Transverse colon (tissue), 4 donors: ENCODE data around the gene ITGA6. TPM values are rescaled to one million over a fixed set of nuclear protein-coding genes. Genes with fewer than 3 reads are reported as not detected.
"Not testable (repeated sequence)": the region's sequence is repeated elsewhere in the genome, so short reads cannot be mapped to it uniquely, and the experiment has no call there.

ENCODE experiments used
- DNase-seq: peaks from one replicate; pipeline ENCODE4 v3.0.0-alpha.2; 2019
- H3K27ac ChIP-seq, 4 donors: fragments of 200-600 bp; sonication (generic); 2 replicates each; pipeline ENCODE4 v1.5.1; 2016 to 2018; ENCODE audit warnings: inconsistent platforms in 4 of 4
- H3K27me3 ChIP-seq: fragments of 200-600 bp; sonication (generic); 2 replicates; pipeline ENCODE4 v1.5.1; 2017; ENCODE audit warnings: inconsistent platforms
- H3K36me3 ChIP-seq, 4 donors: fragments of 200-600 bp; sonication (generic); 2 replicates each; pipeline ENCODE4 v1.5.1; 2017 to 2019; ENCODE audit warnings: inconsistent platforms in 4 of 4
- H3K4me1 ChIP-seq, 4 donors: fragments of 200-600 bp; sonication (generic); 2 replicates each; pipeline ENCODE4 v1.5.1; 2017 to 2020; ENCODE audit warnings: inconsistent platforms in 4 of 4
- H3K4me3 ChIP-seq, 4 donors: fragments of 200-600 bp; sonication (generic); 1 replicate in 1 of 4; 2 replicates in 3 of 4; pipeline versions ENCODE4 v1.5.1 to v1.6.1; 2017 to 2019; ENCODE audit warnings: inconsistent platforms in 4 of 4
- H3K9me3 ChIP-seq, 2 donors: fragments of 200-600 bp; sonication (generic); 2 replicates each; pipeline ENCODE4 v1.5.1; 2017 to 2019; ENCODE audit warnings: inconsistent platforms in 2 of 2
- CTCF ChIP-seq, 5 experiments: fragments of 200-600 bp in 3 of 5; fragments of 450-650 bp in 2 of 5; sonication (generic) in 3 of 5; IDR thresholded peaks; 1 replicate in 2 of 5; 2 replicates in 3 of 5; pipeline ENCODE4 v1.5.1; 2016 to 2017; ENCODE audit warnings: antibody characterized with exemption in 5 of 5, inconsistent platforms in 3 of 5, mild to moderate bottlenecking in 2 of 5, moderate library complexity in 1 of 5
- EP300 ChIP-seq: sonication (generic); formaldehyde crosslinking; IDR thresholded peaks from one replicate; pipeline ENCODE4 v1.6.1; 2017; ENCODE audit warnings: antibody characterized with exemption, low read depth
- POLR2A ChIP-seq: fragments of 450-650 bp; IDR thresholded peaks from one replicate; pipeline ENCODE4 v1.6.1; 2016; ENCODE audit warnings: antibody characterized with exemption, mild to moderate bottlenecking, moderate library complexity
- POLR2AphosphoS5 ChIP-seq, 3 donors: sonication (generic); formaldehyde crosslinking; IDR thresholded peaks; one replicate each; pipeline ENCODE4 v1.6.1; 2016; ENCODE audit warnings: antibody characterized with exemption in 3 of 3
- WGBS, 2 donors: methylation state at CpG; one replicate each; pipeline ENCODE4 v1.1.5; 2018; ENCODE audit warnings: low coverage in 1 of 2; 5-methylcytosine and 5-hydroxymethylcytosine counted together
- in situ Hi-C, 4 donors: fragments of 200-750 bp; cut with MboI; loops; one replicate each; pipeline versions ENCODE4 v1.15.0 to v1.15.1; 2017; ENCODE audit warnings: low sequenced_read_pairs in 3 of 4, low pct_ligation_motif_present in 1 of 4, low pct_unique_long_range_greater_than_20kb in 1 of 4
- intact Hi-C: fragments of 100-400 bp; cut with DNase I; formaldehyde crosslinking; loops from one replicate; pipeline ENCODE4 v1.15.1; 2023; ENCODE audit warnings: low total_unique reads
- total RNA-seq, 4 donors: library from RNA; depleted of rRNA; stranded (reverse); fragments of >200 nt; gene quantifications; one replicate each; pipeline ENCODE4 v1.1.0, GENCODE V29; 2016

The ITGA6 gene
- total RNA-seq, 4 donors from 2014 or later, result 80.4 to 267 (median 207) TPM

- in situ Hi-C loops (no loop called here), intact Hi-C loops (no loop called here)
- 95% methylated on average over 1 of the region's 1 CpG; no CpG with 5 or more reads in 1 of the 2 donors for WGBS, 2 donors
- H3K9me3 ChIP-seq, result no peaks in the 10 kb centered on the region
- H3K27ac ChIP-seq, result no peak overlapping the region
- no peak for DNase-seq
- no peaks in the 10 kb centered on the region for H3K27me3 ChIP-seq
- TF ChIP-seq CTCF (IDR thresholded peaks at IDR 0.05), result no peak
- TF ChIP-seq EP300, result no peak
- no peak for TF ChIP-seq POLR2AphosphoS5 (IDR thresholded peaks at IDR 0.05)
- no peak for TF ChIP-seq POLR2A
- H3K4me1 ChIP-seq, result peaks cover 0 to 20% (median 5%) of the 10 kb centered on the region in 4 donors
- no peaks in the 10 kb centered on the region for H3K36me3 ChIP-seq
- no peak overlapping the region for H3K4me3 ChIP-seq
These were observed 121.7 kb downstream of the ITGA6 start for GRCh38 chr2:172549131-172549530.

GRCh38 chr2:172549802-172550201 is 122.4 kb downstream of the ITGA6 start:
- H3K9me3 ChIP-seq, in situ Hi-C loops, H3K27ac ChIP-seq, H3K36me3 ChIP-seq, DNase-seq, H3K27me3 ChIP-seq, H3K4me3 ChIP-seq, intact Hi-C loops: not testable (repeated sequence)
- H3K4me1 ChIP-seq, result peaks cover 0 to 20% (median 6%) of the 10 kb centered on the region in 4 donors
- 25 to 26% methylated on average over 1 of the region's 1 CpG for WGBS, 2 donors

GRCh38 chr2:172550419-172550818 is 123.0 kb downstream of the ITGA6 start:
- no peak for DNase-seq
- H3K9me3 ChIP-seq, result no peaks in the 10 kb centered on the region
- H3K4me1 ChIP-seq, result peaks cover 0 to 18% (median 8%) of the 10 kb centered on the region in 4 donors
- no peaks in the 10 kb centered on the region for H3K27me3 ChIP-seq
- H3K36me3 ChIP-seq, result no peaks in the 10 kb centered on the region
- H3K27ac ChIP-seq, result no peak overlapping the region
- in situ Hi-C loops, result no loop called here
- TF ChIP-seq POLR2A, result no peak
- no peak for TF ChIP-seq POLR2AphosphoS5 (IDR thresholded peaks at IDR 0.05)
- no peak for TF ChIP-seq CTCF (IDR thresholded peaks at IDR 0.05)
- no peak for TF ChIP-seq EP300
- intact Hi-C loops, result no loop called here
- no peak overlapping the region for H3K4me3 ChIP-seq

- H3K4me3 ChIP-seq, result no peak overlapping the region
- H3K4me1 ChIP-seq, result peaks cover 0 to 9% (median 4%) of the 10 kb centered on the region in 4 donors
- no peak overlapping the region for H3K27ac ChIP-seq
- intact Hi-C loops, result no loop called here
- no peak for TF ChIP-seq CTCF (IDR thresholded peaks at IDR 0.05)
- TF ChIP-seq EP300, result no peak
- no peak for TF ChIP-seq POLR2AphosphoS5 (IDR thresholded peaks at IDR 0.05)
- TF ChIP-seq POLR2A, result no peak
- H3K36me3 ChIP-seq, result no peaks in the 10 kb centered on the region
- H3K27me3 ChIP-seq, result no peaks in the 10 kb centered on the region
- in situ Hi-C loops, result no loop called here
- no peaks in the 10 kb centered on the region for H3K9me3 ChIP-seq
- DNase-seq, result no peak
These were observed 123.9 kb downstream of the ITGA6 start for GRCh38 chr2:172551271-172551670.

GRCh38 chr2:172552547-172553291 is 125.3 kb downstream of the ITGA6 start:
- no peak for TF ChIP-seq EP300
- no peak for TF ChIP-seq CTCF (IDR thresholded peaks at IDR 0.05)
- TF ChIP-seq POLR2AphosphoS5 (IDR thresholded peaks at IDR 0.05), result no peak
- TF ChIP-seq POLR2A, result no peak
- Histone ChIP-seq H3K9me3 (no peaks in the 10 kb centered on the region), H3K27me3 (no peaks in the 10 kb centered on the region), H3K4me3 (no peak overlapping the region), H3K27ac (no peak overlapping the region), H3K36me3 (no peaks in the 10 kb centered on the region), H3K4me1 (peaks cover 0 to 19% (median 12%) of the 10 kb centered on the region in 4 donors)
- intact Hi-C loops, result no loop called here
- 90 to 100% methylated on average over 2 to 4 of the region's 4 CpGs for WGBS, 2 donors
- DNase-seq, result no peak
- in situ Hi-C loops, result no loop called here
